Karpas-422 (cell line): ENCODE data around the gene PUM1. TPM values are rescaled to one million over a fixed set of nuclear protein-coding genes. Genes with fewer than 3 reads are reported as not detected.
"Not testable (repeated sequence)": the region's sequence is repeated elsewhere in the genome, so short reads cannot be mapped to it uniquely, and the experiment has no call there.

ENCODE experiments used
- DNase-seq: peaks from one replicate; pipeline ENCODE4 v3.0.0-alpha.2; 2015
- H2AFZ ChIP-seq: fragments of 200-600 bp; sonication (generic); 2 replicates; pipeline ENCODE4 v1.6.1; 2014; ENCODE audit warnings: antibody characterized with exemption, low read length, mixed read lengths
- H3K27ac ChIP-seq: fragments of 200-600 bp; sonication (generic); 2 replicates; pipeline ENCODE4 v1.5.1; 2014; ENCODE audit warnings: mild to moderate bottlenecking, low read length, moderate library complexity
- H3K27me3 ChIP-seq: fragments of 200-600 bp; sonication (generic); 2 replicates; pipeline ENCODE4 v1.6.1; 2014; ENCODE audit warnings: low read length, mixed read lengths
- H3K36me3 ChIP-seq: fragments of 200-600 bp; sonication (generic); 2 replicates; pipeline ENCODE4 v1.6.1; 2014; ENCODE audit warnings: low read length, mixed read lengths; ENCODE audit not compliant: insufficient read depth
- H3K4me1 ChIP-seq: fragments of 200-600 bp; sonication (generic); 2 replicates; pipeline ENCODE4 v1.6.1; 2014; ENCODE audit warnings: mild to moderate bottlenecking, low read length, mixed read lengths
- H3K4me2 ChIP-seq: fragments of 200-600 bp; sonication (generic); 2 replicates; pipeline ENCODE4 v1.6.1; 2014; ENCODE audit warnings: low read length, low read depth, mild to moderate bottlenecking; ENCODE audit not compliant: poor library complexity, severe bottlenecking
- H3K4me3 ChIP-seq: fragments of 200-600 bp; sonication (generic); 2 replicates; pipeline ENCODE4 v1.5.1; 2014; ENCODE audit warnings: mild to moderate bottlenecking, antibody characterized with exemption, low read length, mixed read lengths
- H3K79me2 ChIP-seq: fragments of 200-600 bp; sonication (generic); 2 replicates; pipeline ENCODE4 v1.6.1; 2014; ENCODE audit warnings: mild to moderate bottlenecking, low read length, mixed read lengths
- H3K9ac ChIP-seq: fragments of 200-600 bp; sonication (generic); 2 replicates; pipeline ENCODE4 v1.6.0; 2014; ENCODE audit warnings: low read length
- H3K9me2 ChIP-seq: fragments of 200-600 bp; sonication (generic), shearing (Covaris generic); replicated peaks from 2 replicates; pipeline ENCODE4 v1.6.0; 2014; ENCODE audit warnings: mild to moderate bottlenecking, low read length, moderate library complexity; ENCODE audit not compliant: insufficient read depth
- H3K9me3 ChIP-seq: fragments of 300-700, 200-600 bp; sonication (generic); 2 replicates; pipeline ENCODE4 v1.6.1; 2014; ENCODE audit warnings: low read length, mixed read lengths
- H4K20me1 ChIP-seq: fragments of 200-600 bp; sonication (generic); 2 replicates; pipeline ENCODE4 v1.6.1; 2014; ENCODE audit warnings: mild to moderate bottlenecking, antibody characterized with exemption, low read length, low read depth; ENCODE audit not compliant: insufficient read depth
- total RNA-seq: library from RNA; depleted of rRNA; stranded (reverse); fragments of >200 nt; shearing (Covaris generic); gene quantifications from 2 replicates; pipeline ENCODE4 v1.2.3, GENCODE V29; 2014; ENCODE audit warnings: low replicate concordance

PUM1 gene
- total RNA-seq, 1 experiment from 2014 or later: 96.2 TPM

- no peak for DNase-seq
- H3K9me2 ChIP-seq: no peaks in the 10 kb centered on the region
- no peak overlapping the region for H2AFZ ChIP-seq
- no peak overlapping the region for H3K4me2 ChIP-seq
- H4K20me1 ChIP-seq: no peaks in the 10 kb centered on the region
- no peak overlapping the region for H3K9ac ChIP-seq
- no peaks in the 10 kb centered on the region for H3K4me1 ChIP-seq
- H3K4me3 ChIP-seq: no peak overlapping the region
- no peaks in the 10 kb centered on the region for H3K9me3 ChIP-seq
- no peaks in the 10 kb centered on the region for H3K79me2 ChIP-seq
- H3K27me3 ChIP-seq: no peaks in the 10 kb centered on the region
- no peak overlapping the region for H3K27ac ChIP-seq
- H3K36me3 ChIP-seq: no peaks in the 10 kb centered on the region
Measured at GRCh38 chr1:31101147-31101502, 35.6 kb upstream of the PUM1 start.

GRCh38 chr1:31099293-31100032 is 33.9 kb upstream of the PUM1 start:
- Histone ChIP-seq H3K9me3 (no peaks in the 10 kb centered on the region), H2AFZ (no peak overlapping the region), H3K4me1 (no peaks in the 10 kb centered on the region), H4K20me1 (no peaks in the 10 kb centered on the region), H3K9ac (no peak overlapping the region), H3K79me2 (no peaks in the 10 kb centered on the region), H3K36me3 (no peaks in the 10 kb centered on the region), H3K27me3 (no peaks in the 10 kb centered on the region), H3K27ac (no peak overlapping the region), H3K9me2 (no peaks in the 10 kb centered on the region), H3K4me3 (no peak overlapping the region), H3K4me2 (no peak overlapping the region)
- DNase-seq: no peak

- Histone ChIP-seq H3K27ac (no peak overlapping the region), H3K27me3 (no peaks in the 10 kb centered on the region), H3K9ac (no peak overlapping the region), H2AFZ (no peak overlapping the region), H3K9me3 (no peaks in the 10 kb centered on the region), H3K79me2 (no peaks in the 10 kb centered on the region), H3K4me1 (no peaks in the 10 kb centered on the region), H3K4me2 (no peak overlapping the region), H3K36me3 (no peaks in the 10 kb centered on the region), H3K9me2 (no peaks in the 10 kb centered on the region), H3K4me3 (no peak overlapping the region), H4K20me1 (no peaks in the 10 kb centered on the region)
- DNase-seq: no peak
Measured at GRCh38 chr1:31095985-31096384, 30.5 kb upstream of the PUM1 start.

GRCh38 chr1:31095298-31095981 is 29.9 kb upstream of the PUM1 start:
- no peaks in the 10 kb centered on the region for H3K79me2 ChIP-seq
- H3K9me3 ChIP-seq: no peaks in the 10 kb centered on the region
- H3K9ac ChIP-seq: no peak overlapping the region
- H3K27me3 ChIP-seq: no peaks in the 10 kb centered on the region
- no peaks in the 10 kb centered on the region for H3K4me1 ChIP-seq
- no peaks in the 10 kb centered on the region for H4K20me1 ChIP-seq
- no peak overlapping the region for H2AFZ ChIP-seq
- no peaks in the 10 kb centered on the region for H3K36me3 ChIP-seq
- no peak overlapping the region for H3K4me3 ChIP-seq
- DNase-seq: no peak
- H3K4me2 ChIP-seq: no peak overlapping the region
- H3K9me2 ChIP-seq: no peaks in the 10 kb centered on the region
- no peak overlapping the region for H3K27ac ChIP-seq

- H3K27ac ChIP-seq, H4K20me1 ChIP-seq, H3K79me2 ChIP-seq, H3K36me3 ChIP-seq, H3K9me2 ChIP-seq, H3K4me3 ChIP-seq, H3K27me3 ChIP-seq, DNase-seq, H3K4me2 ChIP-seq, H2AFZ ChIP-seq, H3K4me1 ChIP-seq, H3K9ac ChIP-seq, H3K9me3 ChIP-seq: not testable (repeated sequence)
Measured at GRCh38 chr1:31088081-31088480, 22.6 kb upstream of the PUM1 start.

- Histone ChIP-seq H3K27ac (no peak overlapping the region), H3K79me2 (no peaks in the 10 kb centered on the region), H2AFZ (no peak overlapping the region), H4K20me1 (no peaks in the 10 kb centered on the region), H3K9me2 (no peaks in the 10 kb centered on the region), H3K4me1 (no peaks in the 10 kb centered on the region), H3K9me3 (no peaks in the 10 kb centered on the region), H3K36me3 (no peaks in the 10 kb centered on the region), H3K9ac (no peak overlapping the region), H3K4me2 (no peak overlapping the region), H3K4me3 (no peak overlapping the region), H3K27me3 (no peaks in the 10 kb centered on the region)
- no peak for DNase-seq
Measured at GRCh38 chr1:31084782-31085569, 19.5 kb upstream of the PUM1 start.

- H3K79me2 ChIP-seq: no peaks in the 10 kb centered on the region
- no peaks in the 10 kb centered on the region for H3K4me1 ChIP-seq
- H3K4me3 ChIP-seq: no peak overlapping the region
- no peaks in the 10 kb centered on the region for H3K9me2 ChIP-seq
- DNase-seq: no peak
- no peaks in the 10 kb centered on the region for H3K9me3 ChIP-seq
- no peak overlapping the region for H3K9ac ChIP-seq
- no peaks in the 10 kb centered on the region for H3K27me3 ChIP-seq
- no peaks in the 10 kb centered on the region for H3K36me3 ChIP-seq
- H3K4me2 ChIP-seq: no peak overlapping the region
- no peak overlapping the region for H3K27ac ChIP-seq
- H2AFZ ChIP-seq: no peak overlapping the region
- H4K20me1 ChIP-seq: no peaks in the 10 kb centered on the region
Measured at GRCh38 chr1:31082385-31082784, 16.9 kb upstream of the PUM1 start.

GRCh38 chr1:31073044-31073443 is 7.5 kb upstream of the PUM1 start:
- no peak overlapping the region for H2AFZ ChIP-seq
- H3K79me2 ChIP-seq: no peaks in the 10 kb centered on the region
- no peaks in the 10 kb centered on the region for H3K27me3 ChIP-seq
- no peaks in the 10 kb centered on the region for H4K20me1 ChIP-seq
- no peak overlapping the region for H3K27ac ChIP-seq
- no peaks in the 10 kb centered on the region for H3K9me3 ChIP-seq
- H3K9ac ChIP-seq: no peak overlapping the region
- H3K4me1 ChIP-seq: no peaks in the 10 kb centered on the region
- DNase-seq: no peak
- no peak overlapping the region for H3K4me3 ChIP-seq
- H3K9me2 ChIP-seq: no peaks in the 10 kb centered on the region
- no peaks in the 10 kb centered on the region for H3K36me3 ChIP-seq
- H3K4me2 ChIP-seq: no peak overlapping the region
